ENCODE data around the gene SRPK3. TPM values are rescaled to one million over a fixed set of nuclear protein-coding genes. Genes with fewer than 3 reads are reported as not detected.

Gene SRPK3
- total RNA-seq, 1 donor from 2014 or later = not detected

DNA sequence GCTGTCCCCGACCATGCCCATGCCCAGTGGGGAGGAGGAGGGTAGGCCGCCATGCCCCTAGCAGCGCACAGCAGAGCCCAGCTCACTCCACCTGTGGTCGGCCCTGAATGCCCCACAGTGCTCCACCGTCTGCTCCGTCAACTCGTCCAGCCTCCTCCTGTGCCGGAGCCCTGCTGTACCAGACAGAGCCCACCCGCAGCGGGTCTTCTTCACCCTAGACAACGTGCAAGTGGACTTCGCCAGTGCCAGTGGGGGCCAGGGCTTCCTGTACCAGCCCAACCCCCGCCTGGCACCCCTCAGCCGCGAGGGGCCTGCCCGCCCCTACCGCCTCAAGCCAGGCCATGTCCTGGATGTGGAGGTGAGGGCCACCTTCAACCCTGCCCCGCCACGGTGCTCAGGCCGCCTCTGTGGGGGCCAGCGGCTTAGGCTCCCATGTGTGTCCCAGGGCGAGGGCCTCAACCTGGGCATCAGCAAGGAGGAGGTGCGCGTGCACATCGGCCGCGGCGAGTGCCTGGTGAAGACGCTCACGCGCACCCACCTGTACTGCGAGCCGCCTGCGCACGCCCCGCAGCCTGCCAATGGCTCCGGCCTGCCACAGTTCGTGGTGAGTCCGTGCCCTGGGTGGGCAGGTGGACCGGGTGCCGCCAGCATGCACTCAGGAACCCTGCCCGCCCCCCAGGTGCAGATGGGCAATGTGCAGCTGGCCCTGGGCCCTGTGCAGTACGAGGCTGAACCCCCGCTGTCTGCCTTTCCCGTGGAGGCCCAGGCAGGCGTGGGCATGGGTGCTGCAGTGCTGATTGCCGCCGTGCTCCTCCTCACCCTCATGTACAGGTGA is 6.9 kb upstream of the SRPK3 start:
- H3K9me3 Mint-ChIP-seq (ENCODE audit: unreplicated experiment) = no peaks in the 10 kb centered on the region
- DNase-seq (ENCODE audit: extremely low spot score, unreplicated experiment) = no peak
- no peak overlapping the region for H3K4me3 Mint-ChIP-seq (ENCODE audit: unreplicated experiment)
- H3K36me3 Mint-ChIP-seq (ENCODE audit: unreplicated experiment) = no peaks in the 10 kb centered on the region
- H3K27ac Mint-ChIP-seq (ENCODE audit: unreplicated experiment) = no peak overlapping the region
- no peaks in the 10 kb centered on the region for H3K4me1 Mint-ChIP-seq (ENCODE audit: unreplicated experiment)
- TF ChIP-seq, protein P1, sequence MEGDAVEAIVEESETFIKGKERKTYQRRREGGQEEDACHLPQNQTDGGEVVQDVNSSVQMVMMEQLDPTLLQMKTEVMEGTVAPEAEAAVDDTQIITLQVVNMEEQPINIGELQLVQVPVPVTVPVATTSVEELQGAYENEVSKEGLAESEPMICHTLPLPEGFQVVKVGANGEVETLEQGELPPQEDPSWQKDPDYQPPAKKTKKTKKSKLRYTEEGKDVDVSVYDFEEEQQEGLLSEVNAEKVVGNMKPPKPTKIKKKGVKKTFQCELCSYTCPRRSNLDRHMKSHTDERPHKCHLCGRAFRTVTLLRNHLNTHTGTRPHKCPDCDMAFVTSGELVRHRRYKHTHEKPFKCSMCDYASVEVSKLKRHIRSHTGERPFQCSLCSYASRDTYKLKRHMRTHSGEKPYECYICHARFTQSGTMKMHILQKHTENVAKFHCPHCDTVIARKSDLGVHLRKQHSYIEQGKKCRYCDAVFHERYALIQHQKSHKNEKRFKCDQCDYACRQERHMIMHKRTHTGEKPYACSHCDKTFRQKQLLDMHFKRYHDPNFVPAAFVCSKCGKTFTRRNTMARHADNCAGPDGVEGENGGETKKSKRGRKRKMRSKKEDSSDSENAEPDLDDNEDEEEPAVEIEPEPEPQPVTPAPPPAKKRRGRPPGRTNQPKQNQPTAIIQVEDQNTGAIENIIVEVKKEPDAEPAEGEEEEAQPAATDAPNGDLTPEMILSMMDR (IDR thresholded peaks at IDR 0.05) = no peak
- H3K27me3 Mint-ChIP-seq (ENCODE audit: unreplicated experiment) = no peaks in the 10 kb centered on the region

DNA sequence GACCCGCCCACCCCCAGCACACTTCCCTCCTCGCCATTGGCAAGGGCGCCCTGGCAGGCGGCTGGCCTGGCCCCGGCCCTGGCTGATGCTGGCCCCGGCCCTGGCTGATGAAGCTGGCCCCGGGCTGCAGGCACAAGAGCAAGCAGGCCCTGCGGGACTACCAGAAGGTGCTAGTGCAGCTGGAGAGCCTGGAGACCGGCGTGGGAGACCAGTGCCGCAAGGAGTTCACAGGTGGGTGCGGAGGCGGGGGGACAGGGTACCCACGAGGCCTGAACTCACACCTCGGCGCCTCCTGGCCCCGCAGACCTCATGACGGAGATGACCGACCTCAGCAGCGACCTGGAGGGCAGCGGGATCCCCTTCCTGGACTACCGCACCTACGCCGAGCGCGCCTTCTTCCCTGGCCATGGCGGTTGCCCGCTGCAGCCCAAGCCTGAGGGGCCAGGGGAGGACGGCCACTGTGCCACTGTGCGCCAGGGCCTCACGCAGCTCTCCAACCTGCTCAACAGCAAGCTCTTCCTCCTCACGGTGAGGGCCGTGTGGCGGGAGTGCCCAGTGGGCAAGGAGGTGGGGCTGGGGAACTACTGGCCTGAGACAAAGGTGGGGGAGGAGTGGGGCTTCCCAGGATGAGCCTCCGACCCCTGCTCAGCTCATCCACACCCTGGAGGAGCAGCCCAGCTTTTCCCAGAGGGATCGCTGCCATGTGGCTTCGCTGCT is 6.1 kb upstream of the SRPK3 start:
- Mint-ChIP-seq H3K4me1 (ENCODE audit: unreplicated experiment) (no peaks in the 10 kb centered on the region), H3K27me3 (ENCODE audit: unreplicated experiment) (no peaks in the 10 kb centered on the region), H3K9me3 (ENCODE audit: unreplicated experiment) (no peaks in the 10 kb centered on the region), H3K27ac (ENCODE audit: unreplicated experiment) (no peak overlapping the region), H3K4me3 (ENCODE audit: unreplicated experiment) (no peak overlapping the region), H3K36me3 (ENCODE audit: unreplicated experiment) (no peaks in the 10 kb centered on the region)
- TF ChIP-seq, protein P1 (IDR thresholded peaks at IDR 0.05) = no peak
- no peak for DNase-seq (ENCODE audit: extremely low spot score, unreplicated experiment)

DNA sequence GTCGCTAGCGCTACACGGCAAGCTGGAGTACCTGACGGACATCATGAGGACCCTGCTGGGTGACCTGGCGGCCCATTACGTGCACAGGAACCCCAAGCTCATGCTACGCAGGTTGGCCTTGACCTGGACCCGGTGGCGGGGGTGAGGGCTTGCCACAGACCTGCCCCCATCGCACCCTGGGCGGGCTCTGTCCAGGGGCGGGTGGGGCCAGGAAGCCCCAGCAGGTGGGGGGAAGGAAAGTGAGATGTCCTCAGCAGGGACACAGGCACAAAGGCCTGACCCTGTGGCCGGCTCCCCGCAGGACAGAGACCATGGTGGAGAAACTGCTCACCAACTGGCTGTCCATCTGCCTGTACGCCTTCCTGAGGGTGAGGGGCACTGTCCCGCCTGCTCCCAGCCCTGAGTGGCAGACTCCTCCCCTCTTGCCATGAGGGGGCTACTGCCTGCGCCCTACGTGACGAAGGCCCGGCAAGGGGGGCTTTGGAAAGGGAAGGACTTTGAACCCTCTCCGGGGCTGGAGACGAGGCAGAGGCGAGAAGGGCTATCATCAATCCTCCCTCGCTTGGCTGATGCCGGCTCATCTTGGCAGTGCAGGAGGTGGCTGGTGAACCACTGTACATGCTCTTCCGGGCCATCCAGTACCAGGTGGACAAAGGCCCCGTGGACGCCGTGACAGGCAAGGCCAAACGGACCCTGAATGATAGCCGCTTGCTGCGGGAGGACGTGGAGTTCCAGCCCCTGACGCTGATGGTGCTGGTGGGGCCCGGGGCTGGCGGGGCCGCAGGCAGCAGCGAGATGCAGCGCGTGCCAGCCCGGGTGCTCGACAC is 5.3 kb upstream of the SRPK3 start:
- Mint-ChIP-seq H3K9me3 (ENCODE audit: unreplicated experiment) (no peaks in the 10 kb centered on the region), H3K27ac (ENCODE audit: unreplicated experiment) (no peak overlapping the region), H3K27me3 (ENCODE audit: unreplicated experiment) (no peaks in the 10 kb centered on the region), H3K4me1 (ENCODE audit: unreplicated experiment) (peaks cover 4% of the 10 kb centered on the region), H3K36me3 (ENCODE audit: unreplicated experiment) (no peaks in the 10 kb centered on the region), H3K4me3 (ENCODE audit: unreplicated experiment) (no peak overlapping the region)
- no peak for DNase-seq (ENCODE audit: extremely low spot score, unreplicated experiment)
- TF ChIP-seq, protein P1 (IDR thresholded peaks at IDR 0.05) = no peak

DNA sequence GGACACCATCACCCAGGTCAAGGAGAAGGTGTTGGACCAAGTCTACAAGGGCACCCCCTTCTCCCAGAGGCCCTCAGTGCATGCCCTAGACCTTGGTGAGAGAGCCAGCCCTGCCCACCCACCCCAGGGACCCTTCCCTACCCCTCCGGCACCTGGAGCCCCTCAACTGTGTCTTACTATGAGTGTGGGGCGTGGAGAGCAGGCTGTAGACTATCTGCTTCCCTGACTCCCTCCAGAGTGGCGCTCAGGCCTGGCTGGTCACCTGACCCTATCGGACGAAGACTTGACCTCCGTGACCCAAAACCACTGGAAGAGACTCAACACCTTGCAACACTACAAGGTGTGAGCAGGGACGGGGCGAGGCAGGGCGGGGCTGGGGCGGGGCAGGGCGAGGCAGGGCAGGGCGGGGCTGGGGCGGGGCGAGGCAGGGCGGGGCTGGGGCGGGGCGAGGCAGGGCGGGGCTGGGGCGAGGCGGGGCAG is 4.7 kb upstream of the SRPK3 start:
- TF ChIP-seq, protein P1 (IDR thresholded peaks at IDR 0.05) = no peak
- H3K4me1 Mint-ChIP-seq (ENCODE audit: unreplicated experiment) = peaks cover 4% of the 10 kb centered on the region
- no peak overlapping the region for H3K27ac Mint-ChIP-seq (ENCODE audit: unreplicated experiment)
- H3K27me3 Mint-ChIP-seq (ENCODE audit: unreplicated experiment) = no peaks in the 10 kb centered on the region
- no peaks in the 10 kb centered on the region for H3K36me3 Mint-ChIP-seq (ENCODE audit: unreplicated experiment)
- H3K4me3 Mint-ChIP-seq (ENCODE audit: unreplicated experiment) = no peak overlapping the region
- no peak for DNase-seq (ENCODE audit: extremely low spot score, unreplicated experiment)
- no peaks in the 10 kb centered on the region for H3K9me3 Mint-ChIP-seq (ENCODE audit: unreplicated experiment)

Measured in osteocyte (in vitro differentiated cells).